ENCODE results near the gene KCNJ15. TPM values are rescaled to one million over a fixed set of nuclear protein-coding genes. Genes with fewer than 3 reads are reported as not detected.

The KCNJ15 gene
- total RNA-seq, 4 donors from 2014 or later = 8.1 to 17.8 (median 15.8) TPM

DNA sequence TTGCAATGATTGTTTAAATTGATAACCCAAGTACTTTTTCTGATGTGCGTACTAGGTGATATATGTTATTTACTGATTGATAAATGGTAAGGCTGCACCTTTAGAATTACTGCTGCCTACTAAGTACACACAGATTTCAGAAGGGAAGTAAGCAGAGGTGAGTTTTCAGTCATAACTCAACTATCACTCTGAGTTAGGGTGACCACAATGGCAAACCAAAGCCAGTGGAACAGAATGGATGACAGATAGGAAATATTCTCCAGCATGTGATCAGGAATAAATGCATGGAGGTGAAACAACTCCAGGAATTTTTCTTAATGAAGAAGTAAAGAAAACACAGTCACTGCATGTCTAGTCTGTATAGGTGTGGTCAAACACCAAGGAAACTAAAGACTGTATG is 7.5 kb upstream of the KCNJ15 start:
- TF ChIP-seq, protein P1, sequence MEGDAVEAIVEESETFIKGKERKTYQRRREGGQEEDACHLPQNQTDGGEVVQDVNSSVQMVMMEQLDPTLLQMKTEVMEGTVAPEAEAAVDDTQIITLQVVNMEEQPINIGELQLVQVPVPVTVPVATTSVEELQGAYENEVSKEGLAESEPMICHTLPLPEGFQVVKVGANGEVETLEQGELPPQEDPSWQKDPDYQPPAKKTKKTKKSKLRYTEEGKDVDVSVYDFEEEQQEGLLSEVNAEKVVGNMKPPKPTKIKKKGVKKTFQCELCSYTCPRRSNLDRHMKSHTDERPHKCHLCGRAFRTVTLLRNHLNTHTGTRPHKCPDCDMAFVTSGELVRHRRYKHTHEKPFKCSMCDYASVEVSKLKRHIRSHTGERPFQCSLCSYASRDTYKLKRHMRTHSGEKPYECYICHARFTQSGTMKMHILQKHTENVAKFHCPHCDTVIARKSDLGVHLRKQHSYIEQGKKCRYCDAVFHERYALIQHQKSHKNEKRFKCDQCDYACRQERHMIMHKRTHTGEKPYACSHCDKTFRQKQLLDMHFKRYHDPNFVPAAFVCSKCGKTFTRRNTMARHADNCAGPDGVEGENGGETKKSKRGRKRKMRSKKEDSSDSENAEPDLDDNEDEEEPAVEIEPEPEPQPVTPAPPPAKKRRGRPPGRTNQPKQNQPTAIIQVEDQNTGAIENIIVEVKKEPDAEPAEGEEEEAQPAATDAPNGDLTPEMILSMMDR (IDR thresholded peaks at IDR 0.05) = no peak
- no peak for TF ChIP-seq POLR2A (IDR thresholded peaks at IDR 0.05)
- intact Hi-C loops (cut with DNase I) = no loop called here
- no peak for DNase-seq
- no peaks in the 10 kb centered on the region for H3K36me3 ChIP-seq
- no peaks in the 10 kb centered on the region for H3K4me1 ChIP-seq
- 83 to 100% methylated on average over 1 of the region's 1 CpG for WGBS, 2 donors
- no peak overlapping the region for H3K4me3 ChIP-seq
- H3K27ac ChIP-seq = no peak overlapping the region
- H3K9me3 ChIP-seq = no peaks in the 10 kb centered on the region
- H3K27me3 ChIP-seq = no peaks in the 10 kb centered on the region

DNA sequence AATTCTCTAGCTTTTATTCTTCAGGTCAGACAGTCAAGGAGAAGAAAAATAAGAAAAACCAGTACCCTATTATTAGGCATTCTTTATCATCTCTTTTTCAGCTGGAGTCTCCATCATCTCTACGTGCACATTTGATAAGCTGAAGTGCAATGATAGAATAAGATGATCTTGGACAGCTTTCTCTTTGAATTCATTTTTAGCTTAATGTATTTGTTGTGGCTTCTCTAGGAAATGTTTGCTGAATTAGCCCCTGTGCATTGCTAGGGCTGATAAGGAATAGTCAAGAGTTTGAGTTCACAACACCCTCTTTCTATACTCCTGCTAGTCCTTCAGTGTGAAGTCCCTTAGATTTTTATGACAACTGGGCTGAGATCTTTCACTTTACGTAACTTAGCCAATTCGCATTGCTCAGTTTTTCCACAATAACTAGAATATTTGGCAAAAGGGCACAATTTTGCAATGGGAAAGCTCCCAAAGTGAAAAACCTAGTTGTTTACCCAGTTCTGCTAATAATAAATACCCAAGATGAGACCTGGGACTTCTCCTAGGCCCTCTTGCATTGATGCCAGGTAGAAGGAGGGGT is 7.0 kb upstream of the KCNJ15 start:
- Histone ChIP-seq H3K27me3 (no peaks in the 10 kb centered on the region), H3K27ac (no peak overlapping the region), H3K4me3 (no peak overlapping the region), H3K36me3 (no peaks in the 10 kb centered on the region), H3K4me1 (no peaks in the 10 kb centered on the region), H3K9me3 (no peaks in the 10 kb centered on the region)
- WGBS, 2 donors = 86 to 89% methylated on average over 3 of the region's 3 CpGs
- intact Hi-C loops (cut with DNase I) = no loop called here
- DNase-seq = no peak
- no peak for TF ChIP-seq POLR2A (IDR thresholded peaks at IDR 0.05)
- TF ChIP-seq, protein P1 (IDR thresholded peaks at IDR 0.05) = no peak

DNA sequence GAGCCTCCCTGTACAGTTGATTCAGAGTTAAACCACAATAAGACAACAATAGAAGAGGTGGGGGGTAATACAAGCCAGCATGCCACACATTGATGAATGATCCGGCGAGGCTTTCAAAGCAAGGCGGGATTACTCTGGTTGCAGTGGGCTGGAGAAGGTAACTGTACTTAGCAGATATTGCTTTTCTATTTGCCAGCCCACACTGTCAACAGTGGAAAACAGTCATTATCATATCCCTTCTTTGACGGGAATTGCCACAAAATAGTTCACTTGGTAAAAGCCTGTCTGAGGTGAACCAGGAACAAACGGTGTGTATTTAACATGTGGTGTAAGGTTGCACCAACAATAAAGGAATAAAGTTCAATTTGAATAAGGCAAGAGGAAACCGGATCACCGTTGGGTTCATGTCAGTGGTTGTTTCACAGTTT is 5.8 kb upstream of the KCNJ15 start:
- WGBS, 2 donors = 82 to 90% methylated on average over 7 of the region's 7 CpGs
- no peaks in the 10 kb centered on the region for H3K27me3 ChIP-seq
- no peaks in the 10 kb centered on the region for H3K9me3 ChIP-seq
- TF ChIP-seq, protein P1 (IDR thresholded peaks at IDR 0.05) = no peak
- TF ChIP-seq POLR2A (IDR thresholded peaks at IDR 0.05) = no peak
- H3K4me3 ChIP-seq = no peak overlapping the region
- H3K36me3 ChIP-seq = no peaks in the 10 kb centered on the region
- intact Hi-C loops (cut with DNase I) = no loop called here
- H3K27ac ChIP-seq = no peak overlapping the region
- H3K4me1 ChIP-seq = no peaks in the 10 kb centered on the region
- DNase-seq = no peak

DNA sequence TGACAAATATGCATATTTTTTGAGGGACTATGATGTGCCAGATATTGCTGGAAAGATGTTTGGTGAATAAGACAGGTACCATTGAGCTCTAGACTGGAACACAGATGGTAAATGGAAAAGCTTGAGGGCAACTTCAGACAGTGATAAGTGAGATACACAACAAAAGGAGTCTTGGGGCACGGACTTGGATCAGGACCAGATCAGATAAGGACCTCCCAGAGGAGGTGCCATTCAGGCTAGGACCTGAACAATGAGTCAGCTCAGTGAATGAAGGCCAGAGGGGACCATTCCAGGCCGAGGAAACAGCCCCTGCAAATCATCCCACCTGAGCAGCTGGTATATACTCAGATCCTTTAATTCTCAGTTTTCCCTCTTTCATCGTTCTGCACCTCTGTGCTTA is 1.8 kb upstream of the KCNJ15 start:
- no peaks in the 10 kb centered on the region for H3K9me3 ChIP-seq
- H3K4me1 ChIP-seq = peaks cover 0 to 21% (median 8%) of the 10 kb centered on the region in 3 donors
- DNase-seq = no peak
- H3K27me3 ChIP-seq = no peaks in the 10 kb centered on the region
- H3K4me3 ChIP-seq = no peak overlapping the region
- intact Hi-C loops (cut with DNase I) = no loop called here
- H3K36me3 ChIP-seq = no peaks in the 10 kb centered on the region
- 37 to 45% methylated on average over 3 of the region's 3 CpGs for WGBS, 2 donors
- no peak overlapping the region for H3K27ac ChIP-seq
- TF ChIP-seq, protein P1 (IDR thresholded peaks at IDR 0.05) = no peak
- TF ChIP-seq POLR2A (IDR thresholded peaks at IDR 0.05) = no peak

DNA sequence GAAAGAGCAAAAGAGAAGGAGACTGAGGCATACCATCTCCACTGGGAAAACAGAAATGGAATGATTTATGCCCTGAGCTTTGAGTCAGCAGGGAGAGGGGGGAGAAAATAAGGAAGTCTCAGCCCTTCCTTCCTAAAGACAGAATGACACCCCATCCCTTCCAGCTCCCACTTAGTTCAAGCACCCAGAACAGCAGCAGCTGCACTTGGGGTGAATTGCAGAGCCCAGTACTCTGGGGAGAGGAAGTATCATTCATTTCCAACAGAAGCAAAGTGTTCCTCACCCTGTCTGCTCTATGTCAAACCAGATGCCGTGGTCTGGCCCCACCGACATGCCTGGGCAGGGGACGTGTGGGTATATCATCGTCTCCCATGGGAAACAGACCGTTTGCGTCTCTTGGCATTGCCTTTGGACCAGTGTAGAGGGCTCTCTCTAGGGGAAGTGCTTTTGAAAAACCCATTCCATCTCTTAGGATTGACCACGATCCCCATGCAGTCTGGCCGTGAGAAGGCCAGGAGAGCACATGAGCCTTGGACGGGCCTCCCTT is 1.1 kb upstream of the KCNJ15 start:
- Histone ChIP-seq H3K36me3 (no peaks in the 10 kb centered on the region), H3K4me3 (no peak overlapping the region), H3K9me3 (no peaks in the 10 kb centered on the region), H3K4me1 (peaks cover 0 to 28% (median 8%) of the 10 kb centered on the region in 3 donors), H3K27me3 (no peaks in the 10 kb centered on the region), H3K27ac (no peak overlapping the region)
- no peak for TF ChIP-seq POLR2A (IDR thresholded peaks at IDR 0.05)
- TF ChIP-seq, protein P1 (IDR thresholded peaks at IDR 0.05) = no peak
- intact Hi-C loops (cut with DNase I) = no loop called here
- no peak for DNase-seq
- 82% methylated on average over 2 to 4 of the region's 9 CpGs for WGBS, 2 donors

Data from esophagus squamous epithelium (tissue), 5 donors.